ENCODE data around the gene DOCK8.

DOCK8 gene

GRCh38 chr9:362561-363273, 148.1 kb downstream of the DOCK8 start:
- ATAC-seq: no peak
- no peak for TF ChIP-seq SNAI2 (CRISPR knock-in tag; IDR thresholded peaks at IDR 0.05)

- ATAC-seq: no peak
- no peak for TF ChIP-seq GLIS3 (CRISPR knock-in tag; IDR thresholded peaks at IDR 0.05)
- no peak for TF ChIP-seq CSDC2 (CRISPR knock-in tag; IDR thresholded peaks at IDR 0.05)
- TF ChIP-seq ZFP30 (CRISPR knock-in tag; IDR thresholded peaks at IDR 0.05): no peak
- TF ChIP-seq, protein P1, sequence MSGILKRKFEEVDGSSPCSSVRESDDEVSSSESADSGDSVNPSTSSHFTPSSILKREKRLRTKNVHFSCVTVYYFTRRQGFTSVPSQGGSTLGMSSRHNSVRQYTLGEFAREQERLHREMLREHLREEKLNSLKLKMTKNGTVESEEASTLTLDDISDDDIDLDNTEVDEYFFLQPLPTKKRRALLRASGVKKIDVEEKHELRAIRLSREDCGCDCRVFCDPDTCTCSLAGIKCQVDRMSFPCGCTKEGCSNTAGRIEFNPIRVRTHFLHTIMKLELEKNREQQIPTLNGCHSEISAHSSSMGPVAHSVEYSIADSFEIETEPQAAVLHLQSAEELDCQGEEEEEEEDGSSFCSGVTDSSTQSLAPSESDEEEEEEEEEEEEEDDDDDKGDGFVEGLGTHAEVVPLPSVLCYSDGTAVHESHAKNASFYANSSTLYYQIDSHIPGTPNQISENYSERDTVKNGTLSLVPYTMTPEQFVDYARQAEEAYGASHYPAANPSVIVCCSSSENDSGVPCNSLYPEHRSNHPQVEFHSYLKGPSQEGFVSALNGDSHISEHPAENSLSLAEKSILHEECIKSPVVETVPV (CRISPR knock-in tag; IDR thresholded peaks at IDR 0.05): no peak
- no peak for TF ChIP-seq PATZ1 (CRISPR knock-in tag; IDR thresholded peaks at IDR 0.05; ENCODE audit: borderline replicate concordance)
- no peak for TF ChIP-seq TSHZ2 (CRISPR knock-in tag; IDR thresholded peaks at IDR 0.05)
- TF ChIP-seq ZNF8 (CRISPR knock-in tag; IDR thresholded peaks at IDR 0.05): no peak
- TF ChIP-seq TOX (CRISPR knock-in tag; IDR thresholded peaks at IDR 0.05; ENCODE audit: borderline replicate concordance): no peak
- TF ChIP-seq, protein P2, sequence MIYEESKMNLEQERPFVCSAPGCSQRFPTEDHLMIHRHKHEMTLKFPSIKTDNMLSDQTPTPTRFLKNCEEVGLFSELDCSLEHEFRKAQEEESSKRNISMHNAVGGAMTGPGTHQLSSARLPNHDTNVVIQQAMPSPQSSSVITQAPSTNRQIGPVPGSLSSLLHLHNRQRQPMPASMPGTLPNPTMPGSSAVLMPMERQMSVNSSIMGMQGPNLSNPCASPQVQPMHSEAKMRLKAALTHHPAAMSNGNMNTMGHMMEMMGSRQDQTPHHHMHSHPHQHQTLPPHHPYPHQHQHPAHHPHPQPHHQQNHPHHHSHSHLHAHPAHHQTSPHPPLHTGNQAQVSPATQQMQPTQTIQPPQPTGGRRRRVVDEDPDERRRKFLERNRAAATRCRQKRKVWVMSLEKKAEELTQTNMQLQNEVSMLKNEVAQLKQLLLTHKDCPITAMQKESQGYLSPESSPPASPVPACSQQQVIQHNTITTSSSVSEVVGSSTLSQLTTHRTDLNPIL (CRISPR knock-in tag; IDR thresholded peaks at IDR 0.05; ENCODE audit: low read depth): no peak
- no peak for TF ChIP-seq TCF4 (CRISPR knock-in tag; IDR thresholded peaks at IDR 0.05; ENCODE audit: borderline replicate concordance)
- TF ChIP-seq RARB (CRISPR knock-in tag; IDR thresholded peaks at IDR 0.05): no peak
- TF ChIP-seq SNAI2 (CRISPR knock-in tag; IDR thresholded peaks at IDR 0.05): no peak
- TF ChIP-seq ISL1 (CRISPR knock-in tag; IDR thresholded peaks at IDR 0.05): no peak
- TF ChIP-seq ZNF565 (CRISPR knock-in tag; conservative IDR thresholded peaks at IDR 0.05; ENCODE audit: low read depth): no peak
Measured at GRCh38 chr9:363274-363612, 148.6 kb downstream of the DOCK8 start.

- TF ChIP-seq BACH2 (CRISPR knock-in tag; IDR thresholded peaks at IDR 0.05; ENCODE audit: borderline replicate concordance): no peak
- TF ChIP-seq, protein P1 (CRISPR knock-in tag; IDR thresholded peaks at IDR 0.05): no peak
- TF ChIP-seq ZC3H10 (CRISPR knock-in tag; IDR thresholded peaks at IDR 0.05): no peak
- TF ChIP-seq ZFP30 (CRISPR knock-in tag; IDR thresholded peaks at IDR 0.05): no peak
- TF ChIP-seq ZFP3 (CRISPR knock-in tag; IDR thresholded peaks at IDR 0.05): no peak
- no peak for TF ChIP-seq ZNF565 (CRISPR knock-in tag; conservative IDR thresholded peaks at IDR 0.05; ENCODE audit: low read depth)
- no peak for TF ChIP-seq TSHZ2 (CRISPR knock-in tag; IDR thresholded peaks at IDR 0.05)
- no peak for TF ChIP-seq RARB (CRISPR knock-in tag; IDR thresholded peaks at IDR 0.05)
- no peak for TF ChIP-seq OSR1 (CRISPR knock-in tag; IDR thresholded peaks at IDR 0.05)
- TF ChIP-seq CSDC2 (CRISPR knock-in tag; IDR thresholded peaks at IDR 0.05): no peak
- no peak for TF ChIP-seq ARNTL (CRISPR knock-in tag; IDR thresholded peaks at IDR 0.05; ENCODE audit: borderline replicate concordance, low read depth)
- no peak for TF ChIP-seq TCF4 (CRISPR knock-in tag; IDR thresholded peaks at IDR 0.05; ENCODE audit: borderline replicate concordance)
- TF ChIP-seq GLIS3 (CRISPR knock-in tag; IDR thresholded peaks at IDR 0.05): no peak
- no peak for TF ChIP-seq SNAI2 (CRISPR knock-in tag; IDR thresholded peaks at IDR 0.05)
- TF ChIP-seq ZNF70 (CRISPR knock-in tag; IDR thresholded peaks at IDR 0.05): no peak
- no peak for TF ChIP-seq ESRRG (CRISPR knock-in tag; IDR thresholded peaks at IDR 0.05)
- TF ChIP-seq ZNF8 (CRISPR knock-in tag; IDR thresholded peaks at IDR 0.05): no peak
- no peak for ATAC-seq
Measured at GRCh38 chr9:365436-365835, 150.8 kb downstream of the DOCK8 start.

Data from SK-N-SH treated with all-trans-retinoic acid at 6 μM for 48 hours (cell line).